ENCODE data around the gene PIH1D1. TPM values are rescaled to one million over a fixed set of nuclear protein-coding genes. Genes with fewer than 3 reads are reported as not detected.

PIH1D1 gene
- total and polyA plus RNA-seq, 11 donors: 16.3 to 57.6 (median 31.1) TPM

GRCh38 chr19:49490287-49491029 lies 38.8 kb upstream of the PIH1D1 start:
- intact Hi-C loops (cut with DNase I): no loop called here
- ATAC-seq (no peak), DNase-seq (no peak)
- no peaks in the 10 kb centered on the region for H3K27me3 ChIP-seq
- H3K27ac ChIP-seq: peak overlapping the region in 5 of 12 donors; percentile 83 to 93 (median 89)
- 84 to 88% (median 86%) methylated on average over 26 to 27 of the region's 27 CpGs for WGBS, 4 donors
- H3K9me3 ChIP-seq: no peaks in the 10 kb centered on the region
- peaks cover 5 to 57% (median 40%) of the 10 kb centered on the region in 9 donors for H3K36me3 ChIP-seq
- H3K4me3 ChIP-seq: peak overlapping the region in 2 of 12 donors; percentile 75 to 97
- TF ChIP-seq POLR2A (IDR thresholded peaks at IDR 0.05) (no peak), CTCF (IDR thresholded peaks at IDR 0.05) (no peak)
- H3K4me1 ChIP-seq: peaks cover 6 to 51% (median 25%) of the 10 kb centered on the region in 12 donors

GRCh38 chr19:49489601-49490167 lies 38.1 kb upstream of the PIH1D1 start:
- no peak for TF ChIP-seq POLR2A (IDR thresholded peaks at IDR 0.05)
- TF ChIP-seq CTCF (IDR thresholded peaks at IDR 0.05): no peak
- ATAC-seq (no peak), DNase-seq (no peak)
- Histone ChIP-seq H3K27me3 (no peaks in the 10 kb centered on the region), H3K9me3 (no peaks in the 10 kb centered on the region), H3K4me3 (peak overlapping the region in 10 of 12 donors; percentile 69 to 98 (median 84)), H3K36me3 (peaks cover 5 to 60% (median 40%) of the 10 kb centered on the region in 9 donors), H3K27ac (peak overlapping the region in 10 of 12 donors; percentile 28 to 93 (median 88)), H3K4me1 (peaks cover 6 to 49% (median 23%) of the 10 kb centered on the region in 12 donors)
- intact Hi-C loops (cut with DNase I): no loop called here
- 58 to 74% (median 67%) methylated on average over 15 of the region's 15 CpGs for WGBS, 4 donors

GRCh38 chr19:49488863-49489537 lies 37.4 kb upstream of the PIH1D1 start:
- intact Hi-C loops (cut with DNase I): no loop called here
- ATAC-seq (no peak), DNase-seq (no peak)
- Histone ChIP-seq H3K4me3 (peak overlapping the region; percentile 69 to 98 (median 88)), H3K27ac (peak overlapping the region in 11 of 12 donors; percentile 82 to 93 (median 90)), H3K9me3 (no peaks in the 10 kb centered on the region), H3K27me3 (no peaks in the 10 kb centered on the region), H3K36me3 (peaks cover 5 to 60% (median 40%) of the 10 kb centered on the region in 9 donors), H3K4me1 (peaks cover 6 to 49% (median 23%) of the 10 kb centered on the region in 12 donors)
- WGBS, 4 donors: 23 to 30% (median 28%) methylated on average over 13 to 15 of the region's 15 CpGs
- TF ChIP-seq CTCF (IDR thresholded peaks at IDR 0.05) (no peak), POLR2A (IDR thresholded peaks at IDR 0.05) (no peak)
